Astrocyte (in vitro differentiated cells and primary cell): ENCODE results near the gene THADA. TPM values are rescaled to one million over a fixed set of nuclear protein-coding genes. Genes with fewer than 3 reads are reported as not detected.

Experiments used
- DNase-seq: peaks from one replicate; pipeline ENCODE4 v3.0.0-alpha.2; 2010; ENCODE audit warnings: low read depth
- FAIRE-seq: peaks from 2 replicates; lab custom pipeline; 2011; peaks lifted over from hg19 to GRCh38; lab: Jason Lieb, UNC
- H2AFZ ChIP-seq: 2 replicates; pipeline ENCODE4 v1.6.0; 2012; ENCODE audit warnings: low read depth, low read length, inconsistent platforms
- H3K27ac ChIP-seq: 2 replicates; pipeline ENCODE4 v1.5.1; 2011; ENCODE audit warnings: low read depth, low read length, inconsistent platforms
- H3K27me3 ChIP-seq: 2 replicates; pipeline ENCODE4 v1.6.0; 2011; ENCODE audit warnings: low read length, inconsistent platforms; ENCODE audit not compliant: insufficient read depth
- H3K36me3 ChIP-seq: 2 replicates; pipeline ENCODE4 v1.5.1; 2011; ENCODE audit warnings: low read length, inconsistent platforms; ENCODE audit not compliant: insufficient read depth
- H3K4me1 ChIP-seq: 2 replicates; pipeline ENCODE4 v1.5.1; 2011; ENCODE audit warnings: low read length, inconsistent platforms; ENCODE audit not compliant: insufficient read depth
- H3K4me2 ChIP-seq: 2 replicates; pipeline ENCODE4 v1.6.0; 2012; ENCODE audit warnings: low read length, inconsistent platforms
- H3K4me3 ChIP-seq: 2 replicates; pipeline ENCODE4 v1.5.1; 2011; ENCODE audit warnings: low read depth, mild to moderate bottlenecking, low read length, inconsistent platforms; ENCODE audit not compliant: insufficient read depth
- H3K79me2 ChIP-seq: 2 replicates; pipeline ENCODE4 v1.6.0; 2012; ENCODE audit warnings: mild to moderate bottlenecking, low read length, inconsistent platforms; ENCODE audit not compliant: insufficient read depth
- H3K9ac ChIP-seq: 2 replicates; pipeline ENCODE4 v1.6.0; 2012; ENCODE audit warnings: mild to moderate bottlenecking, low read length, inconsistent platforms
- H3K9me3 ChIP-seq: 2 replicates; pipeline ENCODE4 v1.5.1; 2012; ENCODE audit warnings: low read depth, mild to moderate bottlenecking, low read length, inconsistent platforms; ENCODE audit not compliant: insufficient read depth
- H4K20me1 ChIP-seq: 2 replicates; pipeline ENCODE4 v1.6.0; 2012; ENCODE audit warnings: low read length, inconsistent platforms; ENCODE audit not compliant: insufficient read depth
- H3K27ac Mint-ChIP-seq: one replicate; pipeline ENCODE4 v1.8.0; 2021; ENCODE audit warnings: mild to moderate bottlenecking, mixed read lengths; ENCODE audit not compliant: unreplicated experiment
- H3K27me3 Mint-ChIP-seq: one replicate; pipeline ENCODE4 v1.8.0; 2021; ENCODE audit warnings: low read depth, mixed read lengths; ENCODE audit not compliant: unreplicated experiment
- H3K36me3 Mint-ChIP-seq: one replicate; pipeline ENCODE4 v1.8.0; 2021; ENCODE audit warnings: low read depth, mixed read lengths; ENCODE audit not compliant: unreplicated experiment
- H3K4me1 Mint-ChIP-seq: one replicate; pipeline ENCODE4 v1.8.0; 2021; ENCODE audit warnings: low read depth, mixed read lengths; ENCODE audit not compliant: unreplicated experiment
- H3K4me3 Mint-ChIP-seq: one replicate; pipeline ENCODE4 v1.8.0; 2021; ENCODE audit warnings: mild to moderate bottlenecking, moderate library complexity, mixed read lengths; ENCODE audit not compliant: unreplicated experiment
- H3K9me3 Mint-ChIP-seq: one replicate; pipeline ENCODE4 v1.8.0; 2021; ENCODE audit warnings: mild to moderate bottlenecking, mixed read lengths; ENCODE audit not compliant: unreplicated experiment
- CTCF ChIP-seq: IDR thresholded peaks from 2 replicates; pipeline ENCODE4 v1.5.1; 2011; ENCODE audit warnings: low read depth, mild to moderate bottlenecking, inconsistent platforms, low read length, moderate library complexity; ENCODE audit not compliant: insufficient read depth
- EZH2 ChIP-seq: IDR thresholded peaks from 2 replicates; pipeline ENCODE4 v1.6.1; 2012; ENCODE audit warnings: mild to moderate bottlenecking, low read length, inconsistent platforms; ENCODE audit not compliant: insufficient read depth
- total RNA-seq: library from RNA; stranded (reverse); gene quantifications from 2 replicates; pipeline ENCODE4 v1.2.1, GENCODE V29; 2021

THADA gene
- total RNA-seq, 1 donor from 2014 or later, result 16.2 TPM

- no peak for DNase-seq
- H3K79me2 ChIP-seq, result no peaks in the 10 kb centered on the region
- H3K27me3 ChIP-seq, result no peaks in the 10 kb centered on the region
- H3K4me3 ChIP-seq, result no peak overlapping the region
- Mint-ChIP-seq H3K27ac (no peak overlapping the region), H3K4me1 (peaks cover 22% of the 10 kb centered on the region), H3K27me3 (no peaks in the 10 kb centered on the region), H3K36me3 (no peaks in the 10 kb centered on the region), H3K9me3 (no peaks in the 10 kb centered on the region), H3K4me3 (no peak overlapping the region)
- H3K4me1 ChIP-seq, result peaks cover 45% of the 10 kb centered on the region
- TF ChIP-seq EZH2, result no peak
- TF ChIP-seq CTCF, result no peak
- no peak for FAIRE-seq
- H3K9me3 ChIP-seq, result no peaks in the 10 kb centered on the region
- no peak overlapping the region for H3K27ac ChIP-seq
- no peak overlapping the region for H3K9ac ChIP-seq
- no peaks in the 10 kb centered on the region for H3K36me3 ChIP-seq
- no peak overlapping the region for H3K4me2 ChIP-seq
- H4K20me1 ChIP-seq, result no peaks in the 10 kb centered on the region
- H2AFZ ChIP-seq, result no peak overlapping the region
These were observed 135.1 kb downstream of the THADA start for GRCh38 chr2:43460611-43461365.

GRCh38 chr2:43460174-43460546, 135.7 kb downstream of the THADA start:
- H3K9ac ChIP-seq, result no peak overlapping the region
- H3K4me2 ChIP-seq, result no peak overlapping the region
- H3K9me3 ChIP-seq, result no peaks in the 10 kb centered on the region
- H2AFZ ChIP-seq, result no peak overlapping the region
- H3K27me3 Mint-ChIP-seq, result no peaks in the 10 kb centered on the region
- no peaks in the 10 kb centered on the region for H3K36me3 ChIP-seq
- H3K9me3 Mint-ChIP-seq, result no peaks in the 10 kb centered on the region
- H3K27ac Mint-ChIP-seq, result no peak overlapping the region
- H3K4me1 ChIP-seq, result peaks cover 50% of the 10 kb centered on the region
- no peak for TF ChIP-seq EZH2
- TF ChIP-seq CTCF, result no peak
- no peaks in the 10 kb centered on the region for H4K20me1 ChIP-seq
- no peaks in the 10 kb centered on the region for H3K27me3 ChIP-seq
- H3K4me1 Mint-ChIP-seq, result peaks cover 28% of the 10 kb centered on the region
- no peaks in the 10 kb centered on the region for H3K79me2 ChIP-seq
- H3K4me3 Mint-ChIP-seq, result no peak overlapping the region
- H3K36me3 Mint-ChIP-seq, result no peaks in the 10 kb centered on the region
- no peak overlapping the region for H3K27ac ChIP-seq
- no peak for FAIRE-seq
- no peak for DNase-seq
- no peak overlapping the region for H3K4me3 ChIP-seq
